GM21723 (cell line): ENCODE results near the gene DECR2.
A peak's percentile ranks its signal among the peaks of the same experiment; 100 is the strongest.
"Not testable (repeated sequence)": the region's sequence is repeated elsewhere in the genome, so short reads cannot be mapped to it uniquely, and the experiment has no call there.

ENCODE experiments used
- ATAC-seq: cut with Tn5 transposase; IDR thresholded peaks from one replicate; pipeline ENCODE4 v1.9.1; 2021; ENCODE audit warnings: mild to moderate bottlenecking, moderate library complexity; ENCODE audit not compliant: unreplicated experiment

The DECR2 gene

GRCh38 chr16:378821-379182 is 22.9 kb upstream of the DECR2 start:
- ATAC-seq, result no peak

GRCh38 chr16:379183-379960 is 22.3 kb upstream of the DECR2 start:
- no peak for ATAC-seq

- no peak for ATAC-seq
These were observed 21.5 kb upstream of the DECR2 start for GRCh38 chr16:379961-380761.

GRCh38 chr16:380762-381011 is 21.0 kb upstream of the DECR2 start:
- no peak for ATAC-seq

GRCh38 chr16:381012-381788 is 20.5 kb upstream of the DECR2 start:
- peak; percentile 41 for ATAC-seq

- peak; percentile 47 for ATAC-seq
These were observed 19.6 kb upstream of the DECR2 start, which contains the start of gene PGAP6 for GRCh38 chr16:381789-382717. PGAP6 (minus strand) TSS chr16:381978; CDS start chr16:381821, 157 bp downstream.

GRCh38 chr16:383326-384051 is 18.2 kb upstream of the DECR2 start:
- ATAC-seq, result no peak

GRCh38 chr16:386641-387156 is 15.0 kb upstream of the DECR2 start:
- no peak for ATAC-seq

GRCh38 chr16:387761-388666 is 13.7 kb upstream of the DECR2 start:
- ATAC-seq, result not testable (repeated sequence)

- ATAC-seq, result no peak
These were observed 12.3 kb upstream of the DECR2 start for GRCh38 chr16:389352-389751.

GRCh38 chr16:391885-392335 is 9.8 kb upstream of the DECR2 start:
- ATAC-seq, result no peak

GRCh38 chr16:392450-393030 is 9.1 kb upstream of the DECR2 start:
- no peak for ATAC-seq

GRCh38 chr16:396199-396598 is 5.5 kb upstream of the DECR2 start:
- no peak for ATAC-seq

GRCh38 chr16:396605-397004 is 5.1 kb upstream of the DECR2 start:
- ATAC-seq, result no peak

GRCh38 chr16:397135-397661 is 4.5 kb upstream of the DECR2 start, which contains the start of gene NME4:
NME4 (plus strand) TSS chr16:397199; CDS start chr16:397223, 24 bp downstream.
- no peak for ATAC-seq

- ATAC-seq, result no peak
These were observed 3.9 kb upstream of the DECR2 start for GRCh38 chr16:397736-398332.

GRCh38 chr16:398561-399339 is 2.9 kb upstream of the DECR2 start:
- ATAC-seq, result no peak
